Heart right ventricle (tissue), 16 donors: ENCODE results near the gene DIRAS1. TPM values are rescaled to one million over a fixed set of nuclear protein-coding genes. Genes with fewer than 3 reads are reported as not detected.
"Not testable (repeated sequence)": the region's sequence is repeated elsewhere in the genome, so short reads cannot be mapped to it uniquely, and the experiment has no call there.

Source experiments
- ATAC-seq, 8 donors: fragments of 200-7000 bp; cut with Tn5 transposase; one replicate each; pipeline ENCODE4 v1.9.1; 2020; ENCODE audit warnings: mild to moderate bottlenecking in 8 of 8, moderate library complexity in 8 of 8, moderate number of reproducible peaks in 1 of 8
- DNase-seq, 2 donors: peaks; one replicate each; pipeline ENCODE4 v3.0.0-alpha.2; 2020
- H3K27ac ChIP-seq, 10 donors: fragments of 200-600 bp; sonication (generic) in 2 of 10; one replicate each; pipeline versions ENCODE4 v1.5.0 to v1.8.0; 2020 to 2022; ENCODE audit warnings: mild to moderate bottlenecking in 3 of 10
- H3K27me3 ChIP-seq, 7 donors: fragments of 200-600 bp; one replicate each; pipeline ENCODE4 v1.8.0; 2021 to 2022; ENCODE audit warnings: mild to moderate bottlenecking in 2 of 7
- H3K36me3 ChIP-seq, 9 donors: fragments of 200-600 bp; sonication (generic) in 1 of 9; one replicate each; pipeline versions ENCODE4 v1.5.0 to v1.8.0; 2020 to 2022; ENCODE audit warnings: mild to moderate bottlenecking in 2 of 9
- H3K4me1 ChIP-seq, 9 donors: fragments of 200-600 bp; sonication (generic) in 1 of 9; one replicate each; pipeline versions ENCODE4 v1.5.0 to v1.8.0; 2020 to 2022; ENCODE audit warnings: mild to moderate bottlenecking in 4 of 9
- H3K4me3 ChIP-seq, 10 donors: fragments of 200-600 bp; sonication (generic) in 2 of 10; one replicate each; pipeline versions ENCODE4 v1.5.0 to v1.8.0; 2020 to 2022; ENCODE audit warnings: mild to moderate bottlenecking in 7 of 10, moderate library complexity in 2 of 10
- H3K9me3 ChIP-seq, 11 donors: fragments of 200-600 bp in 10 of 11; sonication (generic) in 2 of 11; one replicate each; pipeline versions ENCODE4 v1.5.0 to v1.8.0; 2013 to 2022; ENCODE audit warnings: mild to moderate bottlenecking in 2 of 11, control low read depth in 1 of 11, moderate library complexity in 1 of 11
- CTCF ChIP-seq, 9 donors: fragments of 200-600 bp; sonication (generic) in 2 of 9; IDR thresholded peaks; one replicate each; pipeline versions ENCODE4 v1.5.0 to v1.8.0; 2021 to 2022; ENCODE audit warnings: antibody characterized with exemption in 9 of 9, mild to moderate bottlenecking in 5 of 9, moderate library complexity in 1 of 9
- WGBS, 2 donors: extraction: QIAGEN DNeasy Blood & Tissue Kit; methylation state at CpG; one replicate each; pipeline ENCODE4 v1.1.7; 2013; ENCODE audit warnings: inconsistent platforms in 1 of 2; 5-methylcytosine and 5-hydroxymethylcytosine counted together
- intact Hi-C, 10 donors: fragments of 100-400 bp; cut with DNase I; formaldehyde crosslinking; loops; one replicate each; pipeline versions ENCODE4 v1.11.1 to v1.14.2; 2022
- polyA plus RNA-seq, 2 donors: library from polyadenylated mRNA; stranded (reverse); fragments of 200-250 nt; gene quantifications; one replicate each; pipeline ENCODE4 v1.2.3, GENCODE V29; 2013
- total RNA-seq, 10 donors: library from RNA; stranded (reverse); fragmentation: NEBNext Ultra II Directional in 3 of 10; extraction: Animal tissue kit (Norgen Biotek cat#: 25700) in 3 of 10; gene quantifications; one replicate each; pipeline versions ENCODE4 v1.2.1 to v1.2.4, GENCODE V29; 2021 to 2023
- donor health status: Arrhythmogenic right ventricular cardiomyopathy.
- donor health status: ischemic (EF 13 %, LVEDD 7.1; RV severe dilation, severe dysfunction).
- donor health status: healthy with polysubstance abuse.
- donor health status: DM: no; HTN: yes; CAD: no.
- donor health status: DM: no; HTN: no; CAD: no.
- donor health status: ischemic (EF 25% LVEDD 6.9; RV normal size, moderate dysfunction).
- donor health status: ischemic (EF 25% LVEDD 5.7; RV mildly dilated, moderate dysfunction).
- donor health status: healthy.
- donor health status: DM: yes; HTN: yes; CAD: no.
- donor health status: Ischemic cardiomyopathy.
- donor health status: ischemic (EF 35%, LVEDD 5.7; RV mildly dilated, moderate dysfunction).
- donor health status: nonischemic (EF 11% LVEDD 7.7; RV severe dilation, severe dysfunction).
- donor health status: DM: yes; HTN: yes; CAD: no.
- donor health status: PGD.
- donor health status: ischemic (EF 29% LVEDD 5.4; RV normal size, mild dysfunction).
- donor health status: nonischemic (EF 23%, LVEDD 6.1; RV moderate dilation, normal function).

The DIRAS1 gene
- total and polyA plus RNA-seq, 12 donors: 63.7 to 381 (median 157) TPM

- DNase-seq (no peak), ATAC-seq (no peak)
- Histone ChIP-seq H3K36me3 (peaks cover 0 to 5% (median 0%) of the 10 kb centered on the region in 9 donors), H3K9me3 (peaks cover 0 to 17% (median 4%) of the 10 kb centered on the region in 11 donors), H3K27ac (no peak overlapping the region), H3K4me3 (no peak overlapping the region), H3K27me3 (peaks cover 0 to 22% (median 13%) of the 10 kb centered on the region in 7 donors), H3K4me1 (peaks cover 0 to 8% (median 0%) of the 10 kb centered on the region in 9 donors)
- WGBS, 2 donors: 92 to 96% methylated on average over 12 of the region's 12 CpGs
- intact Hi-C loops: no loop called here
- no peak for TF ChIP-seq CTCF (IDR thresholded peaks at IDR 0.05)
Observed at GRCh38 chr19:2715470-2716274, 5.5 kb downstream of the DIRAS1 start.

- Histone ChIP-seq H3K4me3 (no peak overlapping the region), H3K27ac (no peak overlapping the region), H3K36me3 (peaks cover 0 to 5% (median 0%) of the 10 kb centered on the region in 9 donors), H3K27me3 (peaks cover 0 to 13% (median 5%) of the 10 kb centered on the region in 7 donors), H3K9me3 (peaks cover 0 to 17% (median 4%) of the 10 kb centered on the region in 11 donors), H3K4me1 (peaks cover 0 to 7% (median 0%) of the 10 kb centered on the region in 9 donors)
- intact Hi-C loops: loop anchor here in 1 of 10 donors (5.0 kb wide), 1 partner anchor 62 kb away; no protein-coding TSS in a partner anchor
- TF ChIP-seq CTCF (IDR thresholded peaks at IDR 0.05): no peak
- DNase-seq (no peak), ATAC-seq (peak in 3 of 8 donors; percentile 20 to 46 (median 23))
- 82 to 87% methylated on average over 16 of the region's 16 CpGs for WGBS, 2 donors
Observed at GRCh38 chr19:2714531-2715269, 6.5 kb downstream of the DIRAS1 start.

- peaks cover 0 to 17% (median 4%) of the 10 kb centered on the region in 11 donors for H3K9me3 ChIP-seq
- WGBS, 2 donors: 62 to 78% methylated on average over 1 of the region's 1 CpG
- not testable (repeated sequence) for H3K36me3 ChIP-seq, H3K27ac ChIP-seq, H3K27me3 ChIP-seq, H3K4me3 ChIP-seq, ATAC-seq, DNase-seq, H3K4me1 ChIP-seq
- intact Hi-C loops: loop anchor here in 1 of 10 donors (5.0 kb wide), 1 partner anchor 62 kb away; no protein-coding TSS in a partner anchor
Observed at GRCh38 chr19:2714102-2714501, 7.1 kb downstream of the DIRAS1 start.

- not testable (repeated sequence) for ATAC-seq, H3K36me3 ChIP-seq, DNase-seq, H3K27ac ChIP-seq, H3K4me3 ChIP-seq, H3K4me1 ChIP-seq, H3K27me3 ChIP-seq
- intact Hi-C loops: loop anchor here in 1 of 10 donors (5.0 kb wide), 1 partner anchor 61 kb away; no protein-coding TSS in a partner anchor
- 89 to 96% methylated on average over 3 of the region's 3 CpGs for WGBS, 2 donors
- H3K9me3 ChIP-seq: peaks cover 0 to 17% (median 4%) of the 10 kb centered on the region in 11 donors
Observed at GRCh38 chr19:2713170-2713569, 8.0 kb downstream of the DIRAS1 start.

GRCh38 chr19:2711875-2712205, 9.3 kb downstream of the DIRAS1 start:
- WGBS, 2 donors: 67 to 79% methylated on average over 5 of the region's 5 CpGs
- ATAC-seq (peak in 1 of 8 donors; percentile 20), DNase-seq (no peak)
- no peak for TF ChIP-seq CTCF (IDR thresholded peaks at IDR 0.05)
- Histone ChIP-seq H3K9me3 (peaks cover 0 to 17% (median 4%) of the 10 kb centered on the region in 11 donors), H3K4me3 (no peak overlapping the region), H3K27ac (no peak overlapping the region), H3K4me1 (peaks cover 0 to 7% (median 0%) of the 10 kb centered on the region in 9 donors), H3K36me3 (peaks cover 0 to 5% (median 0%) of the 10 kb centered on the region in 9 donors), H3K27me3 (peaks cover 0 to 3% (median 0%) of the 10 kb centered on the region in 7 donors)
- intact Hi-C loops: loop anchor here in 1 of 10 donors (5.0 kb wide), 1 partner anchor 60 kb away; no protein-coding TSS in a partner anchor
